GM12864 (cell line): ENCODE data around the gene CDHR5.
A peak's percentile ranks its signal among the peaks of the same experiment; 100 is the strongest.

Source experiments
- DNase-seq: peaks from one replicate; pipeline ENCODE4 v3.0.0-alpha.2; 2011; ENCODE audit warnings: low read depth
- H3K4me3 ChIP-seq: 2 replicates; pipeline ENCODE4 v1.5.1; 2011; ENCODE audit warnings: mild to moderate bottlenecking, low read depth, low read length, control low read depth
- CTCF ChIP-seq: IDR thresholded peaks from 2 replicates; pipeline ENCODE4 v1.5.1; 2011; ENCODE audit warnings: low read depth, mild to moderate bottlenecking, moderate library complexity, low read length, control low read depth, inconsistent platforms; ENCODE audit errors: missing control alignments

Gene CDHR5

DNA sequence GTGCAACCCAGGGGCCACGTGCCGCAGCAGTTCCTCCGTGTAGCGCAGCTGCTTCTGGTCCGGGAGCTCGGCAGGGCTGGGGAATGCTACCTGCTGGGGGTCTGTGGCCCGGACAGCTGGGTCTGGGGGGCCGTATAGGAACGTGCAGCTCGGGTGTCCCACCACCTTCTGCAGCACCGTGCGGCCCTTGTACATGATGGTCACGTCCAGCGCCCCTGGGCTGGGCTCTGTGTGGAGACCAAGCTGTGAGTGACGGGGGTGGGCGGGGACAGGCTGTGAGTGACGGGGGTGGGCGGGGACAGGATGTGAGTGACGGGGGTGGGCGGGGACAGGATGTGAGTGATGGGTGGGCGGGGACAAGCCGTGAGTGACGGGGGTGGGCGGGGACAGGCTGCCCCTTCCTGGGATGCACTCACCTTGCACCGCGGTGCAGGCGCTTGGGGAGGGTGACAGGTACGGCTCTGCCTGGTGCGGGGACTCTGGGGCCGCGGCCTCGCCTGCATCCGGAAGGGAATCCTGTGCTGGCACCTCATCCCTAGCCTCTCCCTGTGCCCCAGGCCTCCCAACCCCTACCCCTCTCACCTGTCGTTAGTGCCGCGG lies 11.3 kb downstream of the CDHR5 start:
- TF ChIP-seq CTCF = no peak
- H3K4me3 ChIP-seq = peak overlapping the region; percentile 96
- peak; percentile 34 for DNase-seq

DNA sequence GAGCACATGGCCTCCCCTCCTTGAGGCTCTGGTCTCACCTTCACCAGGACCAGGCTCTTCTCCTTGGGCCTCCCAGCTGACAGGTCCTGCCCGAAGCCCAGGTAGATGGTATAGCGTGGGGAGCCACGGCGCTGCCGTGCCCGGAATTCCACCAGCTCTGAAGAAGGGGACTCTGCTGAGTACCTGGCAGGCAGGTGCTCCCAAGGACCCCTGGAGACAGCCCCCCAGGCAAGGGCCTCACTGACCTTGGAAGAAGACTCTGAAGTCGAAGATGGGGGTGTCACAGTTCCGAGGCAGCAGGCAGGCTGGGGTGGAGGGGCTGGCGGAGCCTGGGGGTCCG lies 11.8 kb downstream of the CDHR5 start:
- no peak for DNase-seq
- no peak overlapping the region for H3K4me3 ChIP-seq
- TF ChIP-seq CTCF = no peak

DNA sequence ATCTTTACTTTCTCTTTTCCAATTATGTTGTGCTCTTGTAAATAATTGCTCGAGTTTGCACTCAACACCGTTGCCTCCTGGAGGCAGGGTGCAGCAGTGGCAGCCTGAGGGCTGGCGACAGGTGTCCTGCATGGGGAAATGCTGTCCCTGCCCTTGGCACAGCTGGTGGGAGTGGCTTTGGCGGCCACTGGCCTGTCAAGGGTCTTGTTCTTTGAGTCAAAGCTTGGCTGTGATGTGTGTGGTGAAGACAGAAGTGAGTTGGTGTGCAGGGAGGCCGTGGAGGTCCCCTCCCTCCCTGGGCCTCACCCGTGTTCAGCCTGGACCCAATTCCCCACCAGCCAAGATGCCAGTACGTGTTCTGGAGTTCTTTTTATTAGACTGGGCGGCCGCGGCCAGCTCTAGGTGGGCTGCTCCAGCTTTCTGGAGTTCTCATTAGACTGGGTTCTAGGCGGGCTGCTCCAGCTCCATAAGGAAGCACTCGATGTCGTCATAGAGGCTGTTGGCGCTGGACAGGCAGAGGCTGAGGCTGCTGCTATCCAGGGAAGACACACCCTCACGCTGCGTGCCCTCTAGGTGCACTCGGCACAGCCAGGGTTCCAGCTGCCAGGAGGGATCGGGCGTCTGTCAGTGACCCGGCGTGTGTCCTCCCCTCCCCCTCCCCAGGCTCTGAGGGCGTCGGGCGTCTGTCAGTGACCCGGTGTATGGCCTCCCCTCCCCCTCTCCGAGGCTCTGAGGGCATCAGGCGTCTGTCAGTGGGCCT lies 12.4 kb downstream of the CDHR5 start:
- DNase-seq = no peak
- peak; percentile 30 for TF ChIP-seq CTCF
- no peak overlapping the region for H3K4me3 ChIP-seq

GRCh38 chr11:611001-611996 lies 13.5 kb downstream of the CDHR5 start:
- H3K4me3 ChIP-seq = no peak overlapping the region
- no peak for TF ChIP-seq CTCF
- DNase-seq = no peak

GRCh38 chr11:610146-610801 lies 14.5 kb downstream of the CDHR5 start:
- H3K4me3 ChIP-seq = no peak overlapping the region
- no peak for DNase-seq
- no peak for TF ChIP-seq CTCF

- H3K4me3 ChIP-seq = no peak overlapping the region
- TF ChIP-seq CTCF = no peak
- DNase-seq = no peak
Measured at GRCh38 chr11:609341-609811, 15.4 kb downstream of the CDHR5 start.
